HG03469 (cell line): ENCODE measurements around the gene CRCP.

Experiments used
- ATAC-seq: cut with Tn5 transposase; IDR thresholded peaks from one replicate; pipeline ENCODE4 v1.9.1; 2021; ENCODE audit warnings: mild to moderate bottlenecking, moderate library complexity, moderate number of reproducible peaks; ENCODE audit not compliant: unreplicated experiment

CRCP gene

DNA sequence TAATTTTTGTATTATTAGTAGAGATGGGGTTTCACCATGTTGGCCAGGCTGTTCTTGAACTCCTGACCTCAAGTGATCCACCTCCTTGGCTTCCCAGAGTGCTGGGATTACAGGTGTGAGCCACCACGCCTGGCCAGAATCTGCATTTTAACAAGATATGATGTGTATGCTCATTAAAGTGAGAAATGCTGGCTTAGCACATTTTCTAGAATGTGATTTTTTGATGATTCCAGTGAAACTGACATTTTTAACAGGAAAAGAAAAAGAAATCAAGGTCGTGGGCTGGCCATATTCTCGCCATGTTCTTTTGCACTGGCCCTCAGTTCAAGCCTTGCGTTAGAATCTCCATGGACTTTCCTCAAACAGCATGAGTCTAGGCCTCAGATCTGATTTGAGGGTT is 72.3 kb downstream of the CRCP start:
- no peak for ATAC-seq

DNA sequence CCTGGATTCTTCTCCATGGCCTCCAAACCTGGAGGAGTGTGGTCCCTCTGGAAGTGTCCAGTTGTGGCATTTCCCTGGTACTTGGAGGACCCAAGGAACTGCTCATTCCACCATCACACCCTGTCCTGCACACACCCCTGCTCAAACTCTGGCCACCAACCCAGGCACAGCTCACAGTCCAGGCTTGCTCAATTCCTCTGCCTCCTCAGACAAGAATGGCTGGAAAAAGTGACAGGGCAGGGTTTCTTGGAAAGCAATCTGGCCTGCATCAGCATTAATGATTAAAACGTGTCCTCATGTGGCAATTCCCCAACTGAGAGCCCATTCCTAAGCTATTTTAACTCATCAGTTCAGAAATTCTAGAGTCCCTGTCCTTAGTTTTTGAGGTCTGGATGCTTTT is 73.3 kb downstream of the CRCP start:
- ATAC-seq, result no peak

DNA sequence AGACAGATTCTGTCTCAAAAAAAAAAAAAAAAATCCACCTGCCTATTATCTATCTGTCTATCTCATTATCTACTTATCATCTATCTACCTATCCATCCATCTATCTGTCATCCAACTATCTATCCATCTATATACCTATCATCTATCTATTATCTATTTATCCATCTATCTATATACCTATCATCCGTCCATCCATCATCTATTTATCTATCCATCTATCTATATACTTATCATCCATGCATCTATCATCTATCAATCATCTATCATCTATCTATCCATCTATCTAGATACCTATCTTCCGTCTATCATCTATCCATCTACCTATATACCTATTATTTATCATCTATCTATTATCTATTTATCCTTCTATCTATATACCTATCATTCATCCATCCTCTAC is 74.0 kb downstream of the CRCP start:
- ATAC-seq, result no peak

DNA sequence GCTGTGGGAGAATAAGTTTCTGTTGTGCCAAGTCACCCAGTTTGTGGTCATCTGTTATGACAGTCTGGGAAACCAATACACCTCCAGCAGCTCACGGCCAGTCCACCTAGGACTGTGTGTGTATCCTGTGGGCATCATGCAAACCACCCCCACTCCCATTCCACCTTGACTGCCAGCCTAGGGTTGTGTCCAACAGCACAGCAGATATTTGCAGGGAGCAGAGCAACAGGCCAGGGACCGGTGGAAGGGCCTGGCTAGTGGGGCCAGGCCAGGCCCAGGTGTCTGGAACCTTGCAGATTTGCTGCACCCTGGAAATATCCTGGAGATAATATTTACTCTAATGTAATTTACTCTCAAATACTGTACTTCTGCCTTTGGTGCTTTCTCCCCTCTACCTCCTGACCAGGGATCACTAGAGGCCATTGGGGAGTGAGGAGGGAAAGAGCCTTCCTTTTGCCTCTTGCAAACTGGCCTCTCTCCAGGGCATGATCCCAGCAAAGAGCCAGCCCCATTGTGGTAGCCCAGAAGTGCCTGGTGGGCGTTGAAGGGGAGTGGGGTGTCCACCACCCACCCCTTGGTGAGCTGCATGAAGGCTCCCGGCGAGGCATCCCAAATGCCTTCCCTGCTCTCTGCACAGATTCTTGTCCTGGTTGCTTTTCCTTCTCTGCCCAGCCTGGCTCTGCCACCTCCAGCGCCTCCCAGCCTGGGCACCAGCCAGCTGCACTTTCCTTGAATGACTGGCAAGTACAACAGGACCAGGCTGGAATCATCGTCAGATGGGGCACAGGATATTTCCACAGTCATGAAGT is 75.3 kb downstream of the CRCP start:
- ATAC-seq, result no peak

DNA sequence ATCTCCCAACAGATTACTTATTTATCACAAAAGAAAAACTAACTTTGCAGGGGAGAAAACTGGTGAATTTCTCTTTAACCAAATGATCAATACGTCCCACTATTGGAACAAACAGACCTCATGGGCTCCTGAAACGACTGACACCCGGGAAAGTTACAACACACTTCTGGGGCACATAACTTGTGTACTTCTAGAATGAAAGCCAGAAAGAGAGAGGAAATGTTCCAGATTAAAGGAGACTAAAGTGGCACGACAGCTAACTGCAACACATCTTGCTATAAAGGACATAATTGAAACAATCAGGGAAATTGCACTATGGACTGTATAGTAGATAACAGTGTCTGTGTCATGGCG is 75.8 kb downstream of the CRCP start:
- ATAC-seq, result no peak

DNA sequence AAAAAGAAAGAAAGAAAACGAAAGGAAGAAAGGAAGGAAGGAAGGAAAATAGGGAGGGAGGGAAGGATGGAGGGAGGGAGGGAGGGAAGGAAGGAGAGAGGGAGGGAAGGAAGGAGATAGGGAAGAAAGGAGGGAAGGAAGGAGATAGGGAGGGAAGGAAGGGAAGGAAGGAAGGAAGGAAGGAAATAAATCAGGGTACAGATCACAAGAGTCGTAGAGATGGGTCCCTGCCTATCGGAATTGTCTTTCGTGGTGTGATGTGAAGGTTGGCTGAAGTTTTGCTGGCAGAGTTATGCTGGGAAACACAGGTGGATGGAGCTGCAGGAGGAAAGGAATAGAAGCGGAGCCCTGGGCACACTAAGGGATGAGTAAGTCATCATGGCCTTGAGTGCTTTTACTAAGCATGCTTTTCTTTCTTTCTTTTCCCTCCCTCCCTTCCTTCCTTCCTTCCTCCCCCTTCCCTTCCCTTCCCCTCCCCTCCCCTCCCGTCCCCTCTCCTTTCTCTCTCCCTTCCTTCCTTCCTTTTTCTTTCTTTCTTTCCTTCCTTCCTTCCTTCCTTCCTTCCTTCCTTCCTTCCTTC is 78.6 kb downstream of the CRCP start:
- no peak for ATAC-seq

DNA sequence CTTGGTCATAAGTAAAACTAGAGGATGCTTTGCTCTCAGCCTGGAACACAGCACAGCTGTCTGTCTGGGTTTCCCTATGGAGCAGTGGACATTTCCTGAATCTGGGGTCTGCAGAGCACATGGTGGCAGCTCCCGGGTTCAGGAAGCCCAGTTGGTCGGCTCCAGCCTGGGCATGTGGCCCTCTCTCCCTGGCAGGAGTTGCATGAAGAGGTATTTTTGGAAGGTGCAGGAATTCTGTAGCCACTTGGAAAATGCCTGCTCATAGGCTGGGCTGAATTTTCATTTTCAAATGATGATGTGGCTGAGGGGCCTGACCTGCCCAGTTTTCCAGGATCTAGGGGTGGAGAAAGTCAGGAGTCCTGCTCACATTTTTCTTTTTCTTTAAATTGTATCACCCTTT is 83.8 kb downstream of the CRCP start:
- ATAC-seq, result no peak

DNA sequence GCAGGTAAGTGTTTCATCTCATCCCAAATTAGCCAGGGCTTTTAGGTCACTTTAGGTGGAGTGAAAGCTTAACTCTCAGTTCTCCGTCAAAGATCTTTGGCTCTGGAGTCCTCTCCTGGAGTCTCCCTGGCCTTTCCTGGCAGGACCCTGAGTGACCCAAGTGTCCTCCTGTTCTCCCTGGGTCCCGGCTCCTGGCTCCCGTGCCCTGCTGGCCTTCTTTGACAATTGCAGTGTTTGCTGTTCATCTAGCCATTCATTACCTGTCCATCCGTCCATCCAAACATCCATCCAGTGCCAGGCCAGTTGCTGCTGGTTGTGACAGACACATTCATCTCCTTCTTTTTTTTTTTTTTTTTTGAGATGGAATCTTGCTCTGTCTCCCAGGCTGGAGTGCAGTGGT is 84.3 kb downstream of the CRCP start:
- ATAC-seq, result no peak

DNA sequence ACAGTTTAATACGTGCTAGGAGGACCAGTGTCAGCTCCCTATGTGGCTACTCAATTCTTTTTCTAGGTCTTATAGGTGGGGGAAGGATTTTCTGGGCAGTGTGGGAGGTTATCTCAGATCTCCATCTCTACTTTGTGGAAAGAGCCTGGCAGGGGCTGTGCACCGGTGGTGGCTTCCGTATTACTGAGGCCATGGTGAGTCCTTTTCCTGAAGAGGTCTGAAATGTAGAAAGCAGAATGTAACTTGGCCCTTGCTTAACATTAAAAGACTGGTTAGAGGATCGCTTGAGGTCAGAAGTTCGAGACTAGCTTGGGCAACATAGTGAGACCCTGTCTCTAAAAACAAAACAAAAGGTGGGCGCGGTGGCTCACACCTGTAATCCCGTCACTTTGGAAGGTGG is 87.8 kb downstream of the CRCP start:
- no peak for ATAC-seq
